Pancreas (tissue), 10 donors: ENCODE data around the gene SKIC2. TPM values are rescaled to one million over a fixed set of nuclear protein-coding genes. Genes with fewer than 3 reads are reported as not detected.

Experiments used
- ATAC-seq, 4 donors: fragments of 200-7000 bp; cut with Tn5 transposase; one replicate each; pipeline versions ENCODE4 v1.8.0 to v1.9.1; 2020; ENCODE audit warnings: mild to moderate bottlenecking in 4 of 4, moderate library complexity in 4 of 4
- DNase-seq, 6 donors: peaks; one replicate each; pipeline ENCODE4 v3.0.0-alpha.2; 2020
- FAIRE-seq: peaks from 2 replicates; lab custom pipeline; 2012; peaks lifted over from hg19 to GRCh38; lab: Jason Lieb, UNC
- H3K27ac ChIP-seq, 4 donors: fragments of 200-600 bp; sonication (generic); 1 replicate in 3 of 4; 2 replicates in 1 of 4; pipeline versions ENCODE4 v1.5.0 to v1.8.0; 2020
- H3K27me3 ChIP-seq, 4 donors: fragments of 200-600 bp; one replicate each; pipeline ENCODE4 v1.8.0; 2021
- H3K36me3 ChIP-seq, 3 donors: fragments of 200-600 bp; sonication (generic) in 1 of 3; one replicate each; pipeline versions ENCODE4 v1.5.0 to v1.8.0; 2020 to 2021
- H3K4me1 ChIP-seq, 3 donors: fragments of 200-600 bp; one replicate each; pipeline ENCODE4 v1.8.0; 2021
- H3K4me3 ChIP-seq, 4 donors: fragments of 200-600 bp; sonication (generic) in 2 of 4; one replicate each; pipeline versions ENCODE4 v1.5.0 to v1.8.0; 2020 to 2021
- H3K9me3 ChIP-seq, 4 donors: fragments of 200-600 bp; one replicate each; pipeline ENCODE4 v1.8.0; 2021
- CTCF ChIP-seq, 4 donors: fragments of 200-600 bp; sonication (generic) in 3 of 4; IDR thresholded peaks; one replicate each; pipeline versions ENCODE4 v1.5.0 to v1.8.0; 2021; ENCODE audit warnings: antibody characterized with exemption in 4 of 4
- WGBS, 2 donors: extraction: QIAGEN DNeasy Blood & Tissue Kit; methylation state at CpG; one replicate each; pipeline ENCODE4 v1.1.7; 2013; 5-methylcytosine and 5-hydroxymethylcytosine counted together
- intact Hi-C, 3 donors: fragments of 100-400 bp; cut with DNase I; formaldehyde crosslinking; loops; one replicate each; pipeline versions ENCODE4 v1.11.1 to v1.14.2; 2022
- polyA plus RNA-seq, 2 donors: library from polyadenylated mRNA; stranded (reverse); fragments of 200-250 nt; gene quantifications; one replicate each; pipeline ENCODE4 v1.2.3, GENCODE V29; 2013
- total RNA-seq, 6 donors: library from RNA; stranded (reverse); fragmentation: NEBNext Ultra II Directional in 4 of 6; extraction: Animal tissue kit (Norgen Biotek cat#: 25700) in 4 of 6; gene quantifications; one replicate each; pipeline versions ENCODE4 v1.2.1 to v1.2.4, GENCODE V29; 2021 to 2023
- donor health status: healthy with polysubstance abuse.
- donor health status: DM: no; HTN: no; CAD: no; lungs with moderate emphysema.
- donor health status: DM: no; HTN: no; CAD: no.
- donor health status: control.
- donor health status: control.
- donor health status: Bipolar disorder and iron deficiency.
- donor health status: DM: yes; HTN: yes; CAD: no.
- donor health status: DM: no; HTN: no; CAD: no.
- donor health status: DM: no; HTN: no; CAD: no.
- donor health status: DM: yes; HTN: yes; CAD: no.

Gene SKIC2
- total and polyA plus RNA-seq, 8 donors: 21.4 to 163 (median 30.3) TPM

GRCh38 chr6:31933537-31933936 lies 25.4 kb upstream of the SKIC2 start:
- 72 to 83% methylated on average over 19 of the region's 19 CpGs for WGBS, 2 donors
- no peak overlapping the region for H3K4me3 ChIP-seq
- ATAC-seq (no peak), DNase-seq (no peak), FAIRE-seq (no peak)
- TF ChIP-seq CTCF (IDR thresholded peaks at IDR 0.05): no peak
- no peaks in the 10 kb centered on the region for H3K4me1 ChIP-seq
- H3K36me3 ChIP-seq: no peaks in the 10 kb centered on the region
- no peaks in the 10 kb centered on the region for H3K27me3 ChIP-seq
- H3K27ac ChIP-seq: no peak overlapping the region
- intact Hi-C loops: no loop called here
- H3K9me3 ChIP-seq: no peaks in the 10 kb centered on the region

- intact Hi-C loops: no loop called here
- no peak for ATAC-seq
- no peak overlapping the region for H3K27ac ChIP-seq
- no peak for FAIRE-seq
- H3K9me3 ChIP-seq: no peaks in the 10 kb centered on the region
- no peaks in the 10 kb centered on the region for H3K36me3 ChIP-seq
- no peaks in the 10 kb centered on the region for H3K4me1 ChIP-seq
- H3K4me3 ChIP-seq: no peak overlapping the region
- no peak for TF ChIP-seq CTCF (IDR thresholded peaks at IDR 0.05)
- H3K27me3 ChIP-seq: no peaks in the 10 kb centered on the region
- no peak for DNase-seq
- WGBS, 2 donors: 65 to 71% methylated on average over 3 of the region's 3 CpGs
Observed at GRCh38 chr6:31935021-31935420, 24.0 kb upstream of the SKIC2 start.

GRCh38 chr6:31935823-31936222 lies 23.2 kb upstream of the SKIC2 start:
- H3K27me3 ChIP-seq: no peaks in the 10 kb centered on the region
- TF ChIP-seq CTCF (IDR thresholded peaks at IDR 0.05): no peak
- no peaks in the 10 kb centered on the region for H3K4me1 ChIP-seq
- no peaks in the 10 kb centered on the region for H3K9me3 ChIP-seq
- intact Hi-C loops: no loop called here
- ATAC-seq: no peak
- no peak for DNase-seq
- H3K36me3 ChIP-seq: no peaks in the 10 kb centered on the region
- no peak overlapping the region for H3K4me3 ChIP-seq
- no peak for FAIRE-seq
- 60 to 64% methylated on average over 9 of the region's 9 CpGs for WGBS, 2 donors
- no peak overlapping the region for H3K27ac ChIP-seq

- peaks cover 0 to 6% (median 0%) of the 10 kb centered on the region in 3 donors for H3K4me1 ChIP-seq
- no peaks in the 10 kb centered on the region for H3K36me3 ChIP-seq
- no peak for TF ChIP-seq CTCF (IDR thresholded peaks at IDR 0.05)
- no peaks in the 10 kb centered on the region for H3K27me3 ChIP-seq
- peak in 1 of 4 donors; percentile 65 for ATAC-seq
- H3K4me3 ChIP-seq: no peak overlapping the region
- no peak for DNase-seq
- FAIRE-seq: no peak
- no peaks in the 10 kb centered on the region for H3K9me3 ChIP-seq
- 3 to 6% methylated on average over 6 of the region's 6 CpGs for WGBS, 2 donors
- H3K27ac ChIP-seq: no peak overlapping the region
- intact Hi-C loops: no loop called here
Observed at GRCh38 chr6:31940256-31940664, 18.7 kb upstream of the SKIC2 start.

GRCh38 chr6:31943742-31944141 lies 15.2 kb upstream of the SKIC2 start:
- no peak for ATAC-seq
- 61 to 84% methylated on average over 3 of the region's 3 CpGs for WGBS, 2 donors
- intact Hi-C loops: no loop called here

More at GRCh38 chr6:31943742-31944141, 15.2 kb upstream of the SKIC2 start:
- no peak for DNase-seq
- Histone ChIP-seq H3K4me1 (peaks cover 0 to 9% (median 0%) of the 10 kb centered on the region in 3 donors), H3K4me3 (no peak overlapping the region), H3K27ac (no peak overlapping the region), H3K36me3 (no peaks in the 10 kb centered on the region), H3K9me3 (no peaks in the 10 kb centered on the region), H3K27me3 (no peaks in the 10 kb centered on the region)
- FAIRE-seq: no peak
- no peak for TF ChIP-seq CTCF (IDR thresholded peaks at IDR 0.05)
